ENCODE results near the gene INPP5E. TPM values are rescaled to one million over a fixed set of nuclear protein-coding genes. Genes with fewer than 3 reads are reported as not detected.
A peak's percentile ranks its signal among the peaks of the same experiment; 100 is the strongest.

INPP5E gene
- polyA plus RNA-seq (2013) = 9.3 TPM

DNA sequence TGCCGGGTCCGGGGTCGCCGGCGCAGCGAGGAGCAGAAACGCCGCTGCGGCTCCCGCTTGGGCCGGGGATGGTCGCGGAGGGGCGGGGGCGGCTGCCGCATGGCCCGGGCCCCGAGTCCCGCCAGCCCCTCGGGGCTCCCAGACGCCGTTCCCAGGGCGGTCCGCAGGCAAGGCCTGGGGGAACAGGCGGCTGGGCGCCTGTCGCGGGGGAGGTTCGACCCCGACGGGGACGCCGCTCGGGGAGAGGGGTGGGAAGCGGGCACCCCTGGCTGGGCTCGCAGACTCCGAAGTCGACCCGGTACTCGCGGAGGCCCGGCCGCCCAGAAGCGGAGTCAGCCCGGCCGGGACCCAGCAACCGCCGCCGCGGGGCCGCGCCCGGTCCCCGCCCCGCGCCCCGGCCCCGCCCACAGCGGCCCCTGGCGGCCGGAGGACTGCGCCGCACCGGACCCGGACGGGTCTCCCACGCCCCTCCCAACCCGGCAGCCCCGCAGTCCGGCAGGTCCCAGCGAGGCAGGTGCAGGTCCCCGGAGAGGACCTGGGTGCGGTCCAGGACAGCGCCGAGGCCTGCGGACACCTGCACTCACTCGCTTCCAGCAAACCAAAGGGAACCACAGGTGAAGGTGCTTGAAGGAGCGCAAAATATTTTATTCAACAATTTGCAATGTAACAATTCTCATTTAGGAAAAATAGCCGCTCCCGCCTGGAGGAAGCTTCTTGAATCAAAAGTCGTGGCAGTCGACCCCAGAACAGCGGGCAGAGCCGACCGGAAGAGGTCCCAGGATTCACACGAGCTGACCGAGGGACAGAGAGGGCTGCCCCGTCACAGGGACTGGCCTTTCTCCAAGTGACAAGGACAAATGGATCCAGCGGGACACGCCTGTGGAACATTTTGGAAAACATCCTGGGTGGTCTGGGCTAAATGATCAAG is at the start of gene INPP5E:
Gene INPP5E (minus strand): TSS at position 365 of the 928 bp plus-strand sequence. CDS start 426 bp downstream, outside the sequence.
- CTCF ChIA-PET = interaction anchor here (0.9 to 2.3 kb wide), 5 partner anchors 22 to 190 kb away, joined by 3 to 5 read pairs (median 4); no protein-coding TSS in a partner anchor
- POLR2A ChIA-PET = no interaction called here
- peaks cover 0 to 26% (median 22%) of the 10 kb centered on the region in 4 experiments for H3K4me1 ChIP-seq (ENCODE audit: control extremely low read depth in 1 of 4, control insufficient read depth in 4 of 4, insufficient read depth in 4 of 4, low read length in 3 of 4)
- H3K9me3 ChIP-seq (ENCODE audit: control extremely low read depth in 1 of 5, control insufficient read depth in 4 of 5, insufficient read depth in 2 of 5, low read depth in 1 of 5, low read length in 4 of 5) = no peaks in the 10 kb centered on the region
- WGBS (ENCODE audit: insufficient coverage) = 14% methylated on average over 75 of the region's 90 CpGs
- H3K36me3 ChIP-seq (ENCODE audit: control insufficient read depth in 4 of 4, insufficient read depth in 4 of 4, low read length in 3 of 4) = peaks cover 4 to 53% (median 39%) of the 10 kb centered on the region in 4 experiments
- peak within 1 kb of the TSS; percentile 67 to 85 (median 83) for H3K4me3 ChIP-seq (ENCODE audit: control insufficient read depth in 1 of 7, extremely low read depth in 1 of 7, insufficient read depth in 4 of 7, low read depth in 2 of 7, low read length in 6 of 7)
- DNase-seq = peak; percentile 66 to 81 (median 77)
- H3K27me3 ChIP-seq (replicated peaks in 2 of 5; ENCODE audit: control insufficient read depth in 4 of 5, insufficient read depth in 5 of 5, low read length in 4 of 5) = no peaks in the 10 kb centered on the region
- H3K27ac ChIP-seq (ENCODE audit: insufficient read depth in 1 of 2, low read depth in 1 of 2, low read length in 2 of 2, poor library complexity in 1 of 2, severe bottlenecking in 2 of 2) = peak within 1 kb of the TSS in 1 of 2 experiments; percentile 74

GRCh38 chr9:136488247-136489214 is 48.9 kb upstream of the INPP5E start:
- ChIA-PET POLR2A (interaction anchor here (0.5 to 1.5 kb wide), 2 partner anchors 17 to 45 kb away, joined by 4 to 6 read pairs; no protein-coding TSS in a partner anchor), CTCF (interaction anchor here (0.5 to 9.1 kb wide), 26 partner anchors 11 to 225 kb away, joined by 3 to 238 read pairs (median 6); no protein-coding TSS in a partner anchor)
- H3K4me1 ChIP-seq (ENCODE audit: control extremely low read depth in 1 of 4, control insufficient read depth in 4 of 4, insufficient read depth in 4 of 4, low read length in 3 of 4) = peaks cover 0 to 34% (median 21%) of the 10 kb centered on the region in 4 experiments
- H3K27me3 ChIP-seq (replicated peaks in 2 of 5; ENCODE audit: control insufficient read depth in 4 of 5, insufficient read depth in 5 of 5, low read length in 4 of 5) = no peaks in the 10 kb centered on the region
- H3K4me3 ChIP-seq (ENCODE audit: control insufficient read depth in 1 of 7, extremely low read depth in 1 of 7, insufficient read depth in 4 of 7, low read depth in 2 of 7, low read length in 6 of 7) = no peak overlapping the region
- no peaks in the 10 kb centered on the region for H3K9me3 ChIP-seq (ENCODE audit: control extremely low read depth in 1 of 5, control insufficient read depth in 4 of 5, insufficient read depth in 2 of 5, low read depth in 1 of 5, low read length in 4 of 5)
- peaks cover 0 to 11% (median 1%) of the 10 kb centered on the region in 4 experiments for H3K36me3 ChIP-seq (ENCODE audit: control insufficient read depth in 4 of 4, insufficient read depth in 4 of 4, low read length in 3 of 4)
- WGBS (ENCODE audit: insufficient coverage) = 48% methylated on average over 18 of the region's 22 CpGs
- peak; percentile 40 to 56 (median 49) for DNase-seq
- H3K27ac ChIP-seq (ENCODE audit: insufficient read depth in 1 of 2, low read depth in 1 of 2, low read length in 2 of 2, poor library complexity in 1 of 2, severe bottlenecking in 2 of 2) = no peak overlapping the region

DNA sequence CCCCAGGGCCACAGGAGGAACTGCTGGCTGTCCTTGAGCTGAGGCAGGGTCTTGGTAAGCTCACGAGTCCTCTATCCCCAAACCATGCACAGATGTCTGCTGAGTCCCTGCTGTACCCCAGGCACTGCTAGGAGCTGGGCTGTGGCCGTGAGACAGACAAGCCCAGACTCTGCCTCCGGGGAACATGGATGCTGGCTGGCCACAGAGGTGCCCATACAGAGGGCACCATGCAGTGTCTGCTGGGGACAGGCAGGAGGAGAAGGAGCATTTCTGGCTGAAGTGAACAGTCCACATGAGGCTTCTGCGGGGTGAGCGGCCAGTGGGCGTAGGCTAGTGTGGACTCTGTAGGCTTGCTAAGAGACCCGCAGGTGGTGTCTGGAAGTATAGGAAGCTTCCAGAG is 48.0 kb upstream of the INPP5E start:
- Histone ChIP-seq H3K27me3 (replicated peaks in 2 of 5; ENCODE audit: control insufficient read depth in 4 of 5, insufficient read depth in 5 of 5, low read length in 4 of 5) (no peaks in the 10 kb centered on the region), H3K36me3 (ENCODE audit: control insufficient read depth in 4 of 4, insufficient read depth in 4 of 4, low read length in 3 of 4) (peaks cover 0 to 2% (median under 1%) of the 10 kb centered on the region in 4 experiments), H3K4me3 (ENCODE audit: control insufficient read depth in 1 of 7, extremely low read depth in 1 of 7, insufficient read depth in 4 of 7, low read depth in 2 of 7, low read length in 6 of 7) (no peak overlapping the region), H3K9me3 (ENCODE audit: control extremely low read depth in 1 of 5, control insufficient read depth in 4 of 5, insufficient read depth in 2 of 5, low read depth in 1 of 5, low read length in 4 of 5) (no peaks in the 10 kb centered on the region), H3K4me1 (ENCODE audit: control extremely low read depth in 1 of 4, control insufficient read depth in 4 of 4, insufficient read depth in 4 of 4, low read length in 3 of 4) (peaks cover 0 to 35% (median 22%) of the 10 kb centered on the region in 4 experiments), H3K27ac (ENCODE audit: insufficient read depth in 1 of 2, low read depth in 1 of 2, low read length in 2 of 2, poor library complexity in 1 of 2, severe bottlenecking in 2 of 2) (no peak overlapping the region)
- POLR2A ChIA-PET = interaction anchor here (0.5 to 2.4 kb wide), 3 partner anchors 16 to 144 kb away, joined by 4 to 8 read pairs (median 6); no protein-coding TSS in a partner anchor
- CTCF ChIA-PET = interaction anchor here (1.3 to 9.1 kb wide), 18 partner anchors 11 to 207 kb away, joined by 3 to 238 read pairs (median 16); no protein-coding TSS in a partner anchor
- no peak for DNase-seq
- 96% methylated on average over 7 of the region's 7 CpGs for WGBS (ENCODE audit: insufficient coverage)

DNA sequence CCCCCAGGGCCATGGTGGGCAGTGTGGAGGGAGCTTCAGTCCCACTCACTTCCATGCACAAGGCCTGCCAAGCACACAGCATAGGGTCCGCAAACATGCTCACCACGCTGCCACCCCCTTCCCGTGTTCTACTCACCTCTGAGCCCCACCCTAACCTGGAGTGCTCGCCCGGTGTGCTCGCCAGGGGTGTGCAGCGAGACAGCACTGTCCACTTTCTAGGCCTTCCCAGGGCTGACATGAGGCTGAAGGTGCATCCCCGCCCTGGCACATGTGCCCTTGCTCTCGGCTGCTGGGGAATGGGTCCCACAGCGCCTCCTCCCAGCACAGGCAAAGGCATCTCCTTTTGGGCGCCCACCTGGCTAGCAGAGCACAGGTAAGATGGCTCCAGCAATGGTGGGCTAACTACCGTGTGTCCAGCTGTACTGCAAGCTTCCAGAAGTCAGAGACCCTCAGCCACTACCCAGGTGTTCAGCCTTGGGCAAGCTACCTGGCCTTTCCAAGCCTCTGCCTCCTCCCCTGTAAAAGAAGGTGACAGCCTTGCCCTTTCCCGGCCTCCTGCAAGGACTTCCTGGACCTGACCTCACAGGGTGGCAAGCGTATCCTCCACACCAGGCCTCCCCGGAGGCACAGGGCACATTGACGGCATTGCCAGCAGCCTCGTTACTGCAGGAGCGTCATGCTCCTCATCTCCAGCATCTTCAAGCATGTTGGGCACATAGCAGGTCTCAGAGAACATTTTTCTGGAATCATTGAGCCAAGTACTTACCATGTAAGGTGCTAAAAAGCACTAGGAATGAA is 47.4 kb upstream of the INPP5E start:
- Histone ChIP-seq H3K4me1 (ENCODE audit: control extremely low read depth in 1 of 4, control insufficient read depth in 4 of 4, insufficient read depth in 4 of 4, low read length in 3 of 4) (peaks cover 2 to 39% (median 25%) of the 10 kb centered on the region in 4 experiments), H3K36me3 (ENCODE audit: control insufficient read depth in 4 of 4, insufficient read depth in 4 of 4, low read length in 3 of 4) (no peaks in the 10 kb centered on the region), H3K4me3 (ENCODE audit: control insufficient read depth in 1 of 7, extremely low read depth in 1 of 7, insufficient read depth in 4 of 7, low read depth in 2 of 7, low read length in 6 of 7) (no peak overlapping the region), H3K9me3 (ENCODE audit: control extremely low read depth in 1 of 5, control insufficient read depth in 4 of 5, insufficient read depth in 2 of 5, low read depth in 1 of 5, low read length in 4 of 5) (no peaks in the 10 kb centered on the region), H3K27me3 (replicated peaks in 2 of 5; ENCODE audit: control insufficient read depth in 4 of 5, insufficient read depth in 5 of 5, low read length in 4 of 5) (no peaks in the 10 kb centered on the region), H3K27ac (ENCODE audit: insufficient read depth in 1 of 2, low read depth in 1 of 2, low read length in 2 of 2, poor library complexity in 1 of 2, severe bottlenecking in 2 of 2) (no peak overlapping the region)
- POLR2A ChIA-PET = interaction anchor here (0.7 to 2.4 kb wide), 5 partner anchors 46 to 157 kb away, joined by 3 to 8 read pairs (median 3); no protein-coding TSS in a partner anchor
- WGBS (ENCODE audit: insufficient coverage) = 95% methylated on average over 17 of the region's 18 CpGs
- DNase-seq = no peak
- CTCF ChIA-PET = interaction anchor here (0.8 to 9.1 kb wide), 26 partner anchors 12 to 221 kb away, joined by 3 to 238 read pairs (median 9); no protein-coding TSS in a partner anchor

DNA sequence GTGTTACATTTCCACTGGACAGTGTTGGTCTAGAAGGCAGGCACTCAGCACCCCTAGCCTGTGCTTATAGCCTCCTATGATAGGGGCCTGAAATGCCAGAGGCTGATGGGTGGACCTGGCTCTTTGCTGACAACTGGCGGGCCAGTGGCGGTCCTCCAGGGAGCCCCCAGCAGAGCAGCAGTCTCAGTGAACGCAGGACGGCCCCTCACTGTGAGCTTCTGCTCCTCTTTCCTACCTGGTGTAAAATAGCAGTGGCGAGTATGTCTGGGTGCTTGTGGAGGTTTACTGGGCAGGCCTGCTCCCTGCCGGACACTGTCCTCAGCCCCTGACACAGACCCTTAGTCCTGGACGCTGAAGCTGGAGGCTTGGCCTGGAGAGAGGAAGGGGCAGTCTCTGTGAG is 46.5 kb upstream of the INPP5E start:
- no peak for DNase-seq
- ChIA-PET CTCF (interaction anchor here (0.6 to 9.1 kb wide), 27 partner anchors 17 to 222 kb away, joined by 3 to 238 read pairs (median 6); no protein-coding TSS in a partner anchor), POLR2A (interaction anchor here (0.7 to 2.4 kb wide), 4 partner anchors 47 to 158 kb away, joined by 3 to 8 read pairs (median 3); no protein-coding TSS in a partner anchor)
- H3K4me1 ChIP-seq (ENCODE audit: control extremely low read depth in 1 of 4, control insufficient read depth in 4 of 4, insufficient read depth in 4 of 4, low read length in 3 of 4) = peaks cover 7 to 47% (median 34%) of the 10 kb centered on the region in 4 experiments
- H3K9me3 ChIP-seq (ENCODE audit: control extremely low read depth in 1 of 5, control insufficient read depth in 4 of 5, insufficient read depth in 2 of 5, low read depth in 1 of 5, low read length in 4 of 5) = no peaks in the 10 kb centered on the region
- no peak overlapping the region for H3K4me3 ChIP-seq (ENCODE audit: control insufficient read depth in 1 of 7, extremely low read depth in 1 of 7, insufficient read depth in 4 of 7, low read depth in 2 of 7, low read length in 6 of 7)
- WGBS (ENCODE audit: insufficient coverage) = 100% methylated on average over 3 of the region's 7 CpGs
- no peak overlapping the region for H3K27ac ChIP-seq (ENCODE audit: insufficient read depth in 1 of 2, low read depth in 1 of 2, low read length in 2 of 2, poor library complexity in 1 of 2, severe bottlenecking in 2 of 2)
- no peaks in the 10 kb centered on the region for H3K27me3 ChIP-seq (replicated peaks in 2 of 5; ENCODE audit: control insufficient read depth in 4 of 5, insufficient read depth in 5 of 5, low read length in 4 of 5)
- H3K36me3 ChIP-seq (ENCODE audit: control insufficient read depth in 4 of 4, insufficient read depth in 4 of 4, low read length in 3 of 4) = no peaks in the 10 kb centered on the region

All from common myeloid progenitor, CD34-positive (primary cell).